Nephron progenitor cell (in vitro differentiated cells): ENCODE measurements around the gene RTN4R.

ENCODE experiments used
- DNase-seq: peaks from one replicate; pipeline ENCODE4 v3.0.0; 2021
- H3K27ac Mint-ChIP-seq: 2 replicates; pipeline ENCODE4 v1.8.0; 2021; ENCODE audit warnings: mild to moderate bottlenecking, moderate library complexity, mixed read lengths
- H3K27me3 Mint-ChIP-seq: 2 replicates; pipeline ENCODE4 v1.8.0; 2021; ENCODE audit warnings: mild to moderate bottlenecking, low read depth, mixed read lengths; ENCODE audit not compliant: poor library complexity
- H3K36me3 Mint-ChIP-seq: 2 replicates; pipeline ENCODE4 v1.8.0; 2021; ENCODE audit warnings: low read depth, mixed read lengths
- H3K4me1 Mint-ChIP-seq: 2 replicates; pipeline ENCODE4 v1.8.0; 2021; ENCODE audit warnings: mixed read lengths
- H3K4me3 Mint-ChIP-seq: 2 replicates; pipeline ENCODE4 v1.8.0; 2021; ENCODE audit warnings: mild to moderate bottlenecking, moderate library complexity, mixed read lengths
- H3K9me3 Mint-ChIP-seq: 2 replicates; pipeline ENCODE4 v1.8.0; 2021; ENCODE audit warnings: mild to moderate bottlenecking, moderate library complexity, mixed read lengths
- TF ChIP-seq, protein P1 (sequence below): fragments of 200-600 bp; sonication (generic); IDR thresholded peaks from 2 replicates; pipeline ENCODE4 v1.5.0; 2021; ENCODE audit warnings: antibody characterized with exemption

The RTN4R gene

DNA sequence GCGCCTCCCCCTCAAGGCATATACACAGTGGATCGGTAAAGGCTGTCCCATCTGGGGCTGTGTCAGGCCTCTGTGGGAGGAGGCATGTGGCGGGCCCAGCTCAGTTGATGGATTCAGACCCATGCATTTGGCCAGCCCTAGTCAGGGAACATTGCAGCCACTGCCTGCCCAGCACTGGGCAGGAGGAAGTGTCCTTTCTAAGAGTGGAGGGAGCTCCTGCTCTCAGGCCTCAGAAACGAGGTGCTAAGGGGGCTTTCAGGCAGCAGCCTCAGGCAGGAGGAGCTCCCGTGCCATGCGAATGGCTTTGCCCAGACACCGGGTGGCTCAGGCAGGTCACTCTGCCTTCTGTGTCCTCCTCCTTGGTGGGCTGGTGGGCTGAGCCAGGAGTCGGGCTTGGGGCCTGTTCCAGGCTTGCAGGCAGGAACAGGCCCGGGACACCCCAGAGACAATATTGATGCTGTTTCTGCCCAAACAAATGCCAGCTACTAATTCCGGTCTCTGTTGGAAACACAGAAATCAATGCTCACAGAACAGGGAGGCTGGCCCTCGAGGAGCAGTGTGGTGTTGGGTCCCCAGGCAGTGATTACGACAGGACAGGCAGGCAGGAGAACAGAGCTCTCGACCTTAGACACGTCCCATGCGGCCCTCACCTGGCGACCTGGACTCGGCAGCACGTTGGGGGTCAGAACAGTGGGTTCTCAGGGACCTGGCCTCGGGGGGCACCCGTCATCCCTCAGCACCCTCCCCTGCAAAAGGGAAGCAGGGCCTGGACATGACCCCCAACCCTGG, 75.0 kb downstream of the RTN4R start:
- Mint-ChIP-seq H3K27ac (no peak overlapping the region), H3K27me3 (peaks cover 28% of the 10 kb centered on the region), H3K9me3 (no peaks in the 10 kb centered on the region), H3K36me3 (no peaks in the 10 kb centered on the region), H3K4me3 (no peak overlapping the region), H3K4me1 (peaks cover 5% of the 10 kb centered on the region)
- TF ChIP-seq, protein P1, sequence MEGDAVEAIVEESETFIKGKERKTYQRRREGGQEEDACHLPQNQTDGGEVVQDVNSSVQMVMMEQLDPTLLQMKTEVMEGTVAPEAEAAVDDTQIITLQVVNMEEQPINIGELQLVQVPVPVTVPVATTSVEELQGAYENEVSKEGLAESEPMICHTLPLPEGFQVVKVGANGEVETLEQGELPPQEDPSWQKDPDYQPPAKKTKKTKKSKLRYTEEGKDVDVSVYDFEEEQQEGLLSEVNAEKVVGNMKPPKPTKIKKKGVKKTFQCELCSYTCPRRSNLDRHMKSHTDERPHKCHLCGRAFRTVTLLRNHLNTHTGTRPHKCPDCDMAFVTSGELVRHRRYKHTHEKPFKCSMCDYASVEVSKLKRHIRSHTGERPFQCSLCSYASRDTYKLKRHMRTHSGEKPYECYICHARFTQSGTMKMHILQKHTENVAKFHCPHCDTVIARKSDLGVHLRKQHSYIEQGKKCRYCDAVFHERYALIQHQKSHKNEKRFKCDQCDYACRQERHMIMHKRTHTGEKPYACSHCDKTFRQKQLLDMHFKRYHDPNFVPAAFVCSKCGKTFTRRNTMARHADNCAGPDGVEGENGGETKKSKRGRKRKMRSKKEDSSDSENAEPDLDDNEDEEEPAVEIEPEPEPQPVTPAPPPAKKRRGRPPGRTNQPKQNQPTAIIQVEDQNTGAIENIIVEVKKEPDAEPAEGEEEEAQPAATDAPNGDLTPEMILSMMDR = no peak
- no peak for DNase-seq

DNA sequence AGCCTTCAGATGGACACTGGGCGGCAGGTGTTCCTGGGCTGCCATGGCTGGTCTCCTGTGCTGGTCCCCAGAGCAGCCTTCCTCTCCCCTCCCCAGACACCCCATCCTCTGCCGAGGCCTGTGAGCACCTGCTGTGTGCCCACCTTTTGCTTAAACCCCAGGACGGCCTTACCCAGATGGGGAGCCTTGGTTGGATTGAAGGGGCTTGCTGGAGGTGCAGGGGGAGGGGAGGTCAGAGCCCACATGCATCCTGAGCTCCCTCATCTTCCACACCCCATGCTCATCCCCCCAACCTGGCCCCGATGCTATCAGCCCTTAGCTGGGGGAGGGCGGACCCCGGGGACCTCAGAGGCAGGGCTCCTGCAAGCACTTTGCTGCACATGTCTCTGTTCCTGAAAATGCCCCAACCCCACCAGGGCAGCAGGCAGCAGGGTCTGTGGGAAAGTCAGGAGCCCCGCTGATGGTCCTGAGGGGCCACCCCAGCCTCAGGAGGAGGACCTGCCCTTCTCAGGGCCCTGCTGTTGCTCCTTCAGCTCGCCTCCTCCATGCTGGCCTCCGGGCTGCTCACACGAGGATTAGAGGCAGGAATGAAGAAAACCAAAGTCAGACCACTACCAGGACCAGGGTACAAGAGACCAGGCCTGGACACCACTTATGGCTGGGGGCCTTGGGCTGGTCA, 75.7 kb downstream of the RTN4R start:
- H3K4me3 Mint-ChIP-seq = no peak overlapping the region
- TF ChIP-seq, protein P1 = no peak
- peaks cover 28% of the 10 kb centered on the region for H3K27me3 Mint-ChIP-seq
- H3K36me3 Mint-ChIP-seq = no peaks in the 10 kb centered on the region
- DNase-seq = no peak
- no peaks in the 10 kb centered on the region for H3K9me3 Mint-ChIP-seq
- H3K27ac Mint-ChIP-seq = no peak overlapping the region
- peaks cover 5% of the 10 kb centered on the region for H3K4me1 Mint-ChIP-seq

DNA sequence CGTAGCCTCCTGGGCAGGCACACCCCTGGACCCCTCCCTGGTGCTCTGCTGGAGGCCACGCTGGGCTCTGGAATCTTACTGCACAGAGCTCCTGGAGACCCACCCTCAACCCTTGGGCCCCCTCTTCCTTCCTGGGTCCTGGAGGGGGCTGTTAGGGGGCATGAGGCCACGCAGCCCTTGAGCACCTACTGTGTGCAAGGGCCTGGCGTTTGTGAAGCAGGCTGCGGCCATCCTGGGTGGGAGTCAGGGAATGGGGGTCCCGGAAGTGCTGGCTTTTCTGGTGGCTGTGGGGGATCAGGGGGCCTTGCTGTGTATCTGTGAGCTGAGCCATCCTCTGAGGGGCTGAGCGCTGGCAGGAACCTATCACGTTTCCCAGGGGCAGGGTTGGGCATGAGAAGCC, 76.3 kb downstream of the RTN4R start:
- TF ChIP-seq, protein P1 = no peak
- peaks cover 28% of the 10 kb centered on the region for H3K27me3 Mint-ChIP-seq
- H3K27ac Mint-ChIP-seq = no peak overlapping the region
- no peaks in the 10 kb centered on the region for H3K36me3 Mint-ChIP-seq
- no peak for DNase-seq
- no peaks in the 10 kb centered on the region for H3K9me3 Mint-ChIP-seq
- H3K4me1 Mint-ChIP-seq = peaks cover 5% of the 10 kb centered on the region
- H3K4me3 Mint-ChIP-seq = no peak overlapping the region
